PC-3 (cell line): ENCODE data around the gene MRPS14. TPM values are rescaled to one million over a fixed set of nuclear protein-coding genes. Genes with fewer than 3 reads are reported as not detected.
"Not testable (repeated sequence)": the region's sequence is repeated elsewhere in the genome, so short reads cannot be mapped to it uniquely, and the experiment has no call there.

Experiments
- ATAC-seq: fragments of 200-7000 bp; cut with Tn5 transposase; 2 replicates; pipeline ENCODE4 v1.9.1; 2020; ENCODE audit warnings: mild to moderate bottlenecking, moderate library complexity
- BruUV-seq: library from RNA; stranded (reverse); fragments of 400-500 nt; replicated peaks from 2 replicates; lab custom pipeline; 2021; lab: Mats Ljungman, UMichigan
- CTCF ChIA-PET: fragments of 300-600 bp; sonication (Branson Sonifier 250); formaldehyde crosslinking; loops from one replicate; lab custom pipeline; 2022; ENCODE audit warnings: antibody characterized with exemption; lab: Charles Lee
- POLR2A ChIA-PET: fragments of 300-600 bp; sonication (Branson Sonifier 250); formaldehyde crosslinking; loops from one replicate; lab custom pipeline; 2022; ENCODE audit warnings: antibody characterized with exemption; ENCODE audit not compliant: unreplicated experiment; lab: Charles Lee
- DNase-seq: peaks from one replicate; pipeline ENCODE4 v3.0.0-alpha.2; 2015
- H2AFZ ChIP-seq: fragments of 300-600 bp; sonication (generic); 2 replicates; pipeline ENCODE4 v1.6.0; 2016; ENCODE audit warnings: antibody characterized with exemption, low read length
- H3F3A ChIP-seq: fragments of 300-600 bp; sonication (generic); one replicate; pipeline ENCODE4 v1.6.0; 2017; ENCODE audit warnings: antibody characterized with exemption, low read length, control low read depth, mild to moderate bottlenecking; ENCODE audit not compliant: unreplicated experiment
- H3K27ac ChIP-seq: fragments of 300-600 bp; sonication (generic); 2 replicates; pipeline ENCODE4 v1.5.1; 2016; ENCODE audit warnings: mild to moderate bottlenecking, low read length
- H3K27me3 ChIP-seq: fragments of 300-600 bp; sonication (generic); 2 replicates; pipeline ENCODE4 v1.6.1; 2016; ENCODE audit warnings: low read length, mixed read lengths
- H3K36me3 ChIP-seq: fragments of 300-600 bp; sonication (generic); 2 replicates; pipeline ENCODE4 v1.6.1; 2016; ENCODE audit warnings: low read depth, mixed run types, low read length, mixed read lengths
- H3K4me1 ChIP-seq: fragments of 300-600 bp; sonication (generic); 2 replicates; pipeline ENCODE4 v1.5.1; 2016; ENCODE audit warnings: low read length; ENCODE audit not compliant: insufficient read depth
- H3K4me2 ChIP-seq: fragments of 300-600 bp; sonication (generic); 2 replicates; pipeline ENCODE4 v1.6.0; 2016; ENCODE audit warnings: low read length
- H3K4me3 ChIP-seq: fragments of 300-600 bp; sonication (generic); 2 replicates; pipeline ENCODE4 v1.5.1; 2016; ENCODE audit warnings: mild to moderate bottlenecking, low read length, mixed read lengths
- H3K79me2 ChIP-seq: fragments of 300-600 bp; sonication (generic); 2 replicates; pipeline ENCODE4 v1.6.1; 2017; ENCODE audit warnings: low read length, mixed read lengths
- H3K9ac ChIP-seq: fragments of 300-600 bp; sonication (generic); 2 replicates; pipeline ENCODE4 v1.6.0; 2016; ENCODE audit warnings: mild to moderate bottlenecking, low read length
- H3K9me2 ChIP-seq: fragments of 300-600 bp; sonication (generic); replicated peaks from 2 replicates; pipeline ENCODE4 v1.6.1; 2016; ENCODE audit warnings: mixed run types, low read length, mixed read lengths
- H3K9me3 ChIP-seq: fragments of 300-600 bp; sonication (generic); 2 replicates; pipeline ENCODE4 v1.6.1; 2016; ENCODE audit warnings: low read length, mixed read lengths
- H4K20me1 ChIP-seq: fragments of 300-600 bp; sonication (generic); 2 replicates; pipeline ENCODE4 v1.6.1; 2016; ENCODE audit warnings: low read length, mixed read lengths
- CTCF ChIP-seq: fragments of 300-600 bp; sonication (generic); conservative IDR thresholded peaks from 2 replicates; pipeline ENCODE4 v1.5.1; 2017; ENCODE audit warnings: antibody characterized with exemption, low read depth, mild to moderate bottlenecking, low read length
- EZH2 ChIP-seq: fragments of 300-600 bp; sonication (generic); IDR thresholded peaks from one replicate; pipeline ENCODE4 v1.6.1; 2017; ENCODE audit warnings: antibody characterized with exemption, mild to moderate bottlenecking, low read length; ENCODE audit not compliant: unreplicated experiment
- EZH2phosphoT487 ChIP-seq: fragments of 300-600 bp; sonication (generic); IDR thresholded peaks from 2 replicates; pipeline ENCODE4 v1.6.1; 2018; ENCODE audit warnings: mild to moderate bottlenecking, antibody characterized with exemption, low read length, borderline replicate concordance
- intact Hi-C: fragments of 100-400 bp; cut with micrococcal nuclease; formaldehyde crosslinking; loops from 2 replicates; pipeline ENCODE4 v1.9.0; 2023
- total RNA-seq: library from RNA; depleted of rRNA; stranded (reverse); fragments of >200 nt; gene quantifications from 2 replicates; pipeline ENCODE4 v1.2.3, GENCODE V29; 2014

MRPS14 gene
- total RNA-seq, 1 experiment from 2014 or later, result 21.8 TPM

DNA sequence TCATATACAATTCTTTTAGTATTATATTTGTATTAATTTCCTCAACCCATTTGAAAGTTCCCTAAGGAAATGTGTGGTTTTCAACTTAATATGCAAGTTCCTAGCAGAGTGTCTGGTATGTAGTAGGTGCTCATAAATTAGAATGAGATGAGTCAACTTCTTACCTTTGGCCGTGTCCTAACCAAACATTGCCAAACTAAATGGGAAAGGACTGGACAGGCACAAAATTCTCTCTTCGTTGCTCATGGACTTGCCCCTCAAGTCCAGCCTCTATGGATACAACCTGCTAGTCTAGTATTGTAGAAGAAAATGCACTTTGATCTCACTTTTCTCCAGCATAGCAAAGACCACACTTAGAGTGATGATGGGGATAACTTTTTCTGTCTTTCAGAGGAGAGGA, 11.6 kb upstream of the MRPS14 start:
- BruUV-seq, result no TSS peak
- no peak overlapping the region for H3K27ac ChIP-seq
- peak; percentile 62 for DNase-seq
- peak; percentile 18; the same call in 1 of the 2 replicates for ATAC-seq
- H3K4me1 ChIP-seq, result peaks cover 11% of the 10 kb centered on the region; the same call in 1 of the 2 replicates
- ChIA-PET CTCF (no interaction called here), POLR2A (no interaction called here)
- intact Hi-C loops, result loop anchor here (5.0 kb wide), 1 partner anchor 113 kb away; no protein-coding TSS in a partner anchor
- H3K4me3 ChIP-seq, result no peak overlapping the region
- H3K27me3 ChIP-seq, result no peaks in the 10 kb centered on the region
- no peak overlapping the region for H3K4me2 ChIP-seq
- H3K9me3 ChIP-seq, result no peaks in the 10 kb centered on the region
- no peaks in the 10 kb centered on the region for H4K20me1 ChIP-seq
- no peaks in the 10 kb centered on the region for H3K79me2 ChIP-seq
- no peaks in the 10 kb centered on the region for H3K36me3 ChIP-seq
- H3F3A ChIP-seq, result no peaks in the 10 kb centered on the region
- TF ChIP-seq CTCF (no peak), EZH2 (no peak), EZH2phosphoT487 (no peak)
- H3K9ac ChIP-seq, result no peak overlapping the region
- H2AFZ ChIP-seq, result no peak overlapping the region
- H3K9me2 ChIP-seq, result no peaks in the 10 kb centered on the region

DNA sequence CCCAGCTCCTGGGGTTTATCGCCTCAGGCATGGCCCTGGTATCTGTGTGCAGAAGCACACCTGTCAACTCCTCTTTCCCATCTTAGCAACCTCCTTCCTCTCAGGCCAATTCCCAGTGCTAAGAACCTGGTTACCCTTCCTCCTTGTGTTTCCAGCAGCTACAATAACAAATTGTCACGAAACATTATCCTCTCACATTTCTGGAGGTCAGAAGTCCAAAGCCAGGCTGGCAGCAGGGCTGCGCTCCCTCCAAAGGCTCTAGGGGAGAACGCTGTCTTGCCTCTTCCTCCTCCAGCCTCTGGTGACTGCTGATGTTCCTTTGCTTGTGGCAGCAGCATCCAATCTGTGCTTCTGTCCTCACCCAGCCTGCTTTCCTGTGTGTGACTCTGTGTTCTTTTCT, 10.7 kb upstream of the MRPS14 start:
- BruUV-seq, result no TSS peak
- TF ChIP-seq CTCF (no peak), EZH2 (no peak), EZH2phosphoT487 (no peak)
- no peaks in the 10 kb centered on the region for H3K36me3 ChIP-seq
- no peaks in the 10 kb centered on the region for H3K79me2 ChIP-seq
- POLR2A ChIA-PET, result no interaction called here
- H3K27ac ChIP-seq, result no peak overlapping the region
- H3K9me2 ChIP-seq, result no peaks in the 10 kb centered on the region
- H3K4me1 ChIP-seq, result peaks cover 18% of the 10 kb centered on the region
- no peak overlapping the region for H3K4me2 ChIP-seq
- H3K27me3 ChIP-seq, result no peaks in the 10 kb centered on the region
- CTCF ChIA-PET, result no interaction called here
- H2AFZ ChIP-seq, result no peak overlapping the region
- ATAC-seq (no peak), DNase-seq (no peak)
- no peak overlapping the region for H3K9ac ChIP-seq
- no peak overlapping the region for H3K4me3 ChIP-seq
- intact Hi-C loops, result loop anchor here (5.0 kb wide), 1 partner anchor 113 kb away; no protein-coding TSS in a partner anchor
- H3F3A ChIP-seq, result no peaks in the 10 kb centered on the region
- H4K20me1 ChIP-seq, result no peaks in the 10 kb centered on the region
- no peaks in the 10 kb centered on the region for H3K9me3 ChIP-seq

DNA sequence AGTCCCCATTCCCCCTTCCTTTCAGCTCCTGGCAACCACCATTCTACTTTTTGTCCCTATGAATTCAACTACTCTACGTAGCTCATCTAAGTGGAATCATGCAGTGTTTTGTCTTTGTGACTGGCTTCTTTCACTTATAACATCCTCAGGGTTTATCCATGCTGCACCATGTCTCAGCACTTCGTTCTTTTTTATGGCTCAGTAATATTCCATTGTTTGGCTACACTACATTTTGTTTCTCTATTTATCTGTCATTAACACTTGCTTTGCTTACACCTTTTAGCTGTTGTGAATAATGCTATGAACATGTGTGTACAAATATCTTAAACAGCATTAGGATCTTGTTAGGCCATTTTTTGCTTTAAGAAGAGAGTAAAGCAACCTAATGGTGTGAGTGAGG, 1.5 kb upstream of the MRPS14 start:
- no peak overlapping the region for H3K27ac ChIP-seq
- H3K4me1 ChIP-seq, result peaks cover 8% of the 10 kb centered on the region
- BruUV-seq, result no TSS peak
- no peaks in the 10 kb centered on the region for H3K9me3 ChIP-seq
- DNase-seq (no peak), ATAC-seq (no peak)
- no peaks in the 10 kb centered on the region for H4K20me1 ChIP-seq
- TF ChIP-seq CTCF (no peak), EZH2phosphoT487 (no peak), EZH2 (no peak)
- CTCF ChIA-PET, result no interaction called here
- no peak overlapping the region for H3K9ac ChIP-seq
- H3K79me2 ChIP-seq, result peaks cover 25% of the 10 kb centered on the region
- no peak overlapping the region for H3K4me2 ChIP-seq
- POLR2A ChIA-PET, result no interaction called here
- no peaks in the 10 kb centered on the region for H3K36me3 ChIP-seq
- H3K27me3 ChIP-seq, result no peaks in the 10 kb centered on the region
- no peaks in the 10 kb centered on the region for H3F3A ChIP-seq
- intact Hi-C loops, result loop anchor here (5.0 kb wide), 1 partner anchor 1188 kb away; no protein-coding TSS in a partner anchor
- H3K4me3 ChIP-seq, result no peak overlapping the region
- H3K9me2 ChIP-seq, result no peaks in the 10 kb centered on the region
- no peak overlapping the region for H2AFZ ChIP-seq

- H3K9me3 ChIP-seq, H3F3A ChIP-seq, H3K27me3 ChIP-seq, ATAC-seq, H3K9me2 ChIP-seq, H3K4me1 ChIP-seq, H3K36me3 ChIP-seq, DNase-seq, H4K20me1 ChIP-seq: not testable (repeated sequence)
- Histone ChIP-seq H2AFZ (peak overlapping the region; percentile 100), H3K79me2 (peaks cover 25% of the 10 kb centered on the region), H3K9ac (peak overlapping the region; percentile 93), H3K4me3 (peak overlapping the region; percentile 97), H3K4me2 (peak overlapping the region; percentile 81), H3K27ac (peak overlapping the region; percentile 41; the same call in 1 of the 2 replicates)
- ChIA-PET CTCF (interaction anchor here (1.2 kb wide), 1 partner anchor 101 kb away, joined by 7 read pairs; no protein-coding TSS in a partner anchor), POLR2A (interaction anchor here (0.6 kb wide), 3 partner anchors 28 to 937 kb away, joined by 3 to 4 read pairs (median 3); no protein-coding TSS in a partner anchor)
- TSS peak; percentile 99 for BruUV-seq
- intact Hi-C loops, result loop anchor here (1.0 kb wide), 1 partner anchor 25 kb away; the partner anchor contains the start of gene CACYBP
Observed at GRCh38 chr1:175023922-175024242, 657 bp upstream of the MRPS14 start.
